HG03354 (cell line): ENCODE data around the gene FAM149A.

Experiments
- ATAC-seq: cut with Tn5 transposase; IDR thresholded peaks from one replicate; pipeline ENCODE4 v1.9.1; 2021; ENCODE audit warnings: mild to moderate bottlenecking; ENCODE audit not compliant: unreplicated experiment, poor library complexity, severe bottlenecking

Gene FAM149A

DNA sequence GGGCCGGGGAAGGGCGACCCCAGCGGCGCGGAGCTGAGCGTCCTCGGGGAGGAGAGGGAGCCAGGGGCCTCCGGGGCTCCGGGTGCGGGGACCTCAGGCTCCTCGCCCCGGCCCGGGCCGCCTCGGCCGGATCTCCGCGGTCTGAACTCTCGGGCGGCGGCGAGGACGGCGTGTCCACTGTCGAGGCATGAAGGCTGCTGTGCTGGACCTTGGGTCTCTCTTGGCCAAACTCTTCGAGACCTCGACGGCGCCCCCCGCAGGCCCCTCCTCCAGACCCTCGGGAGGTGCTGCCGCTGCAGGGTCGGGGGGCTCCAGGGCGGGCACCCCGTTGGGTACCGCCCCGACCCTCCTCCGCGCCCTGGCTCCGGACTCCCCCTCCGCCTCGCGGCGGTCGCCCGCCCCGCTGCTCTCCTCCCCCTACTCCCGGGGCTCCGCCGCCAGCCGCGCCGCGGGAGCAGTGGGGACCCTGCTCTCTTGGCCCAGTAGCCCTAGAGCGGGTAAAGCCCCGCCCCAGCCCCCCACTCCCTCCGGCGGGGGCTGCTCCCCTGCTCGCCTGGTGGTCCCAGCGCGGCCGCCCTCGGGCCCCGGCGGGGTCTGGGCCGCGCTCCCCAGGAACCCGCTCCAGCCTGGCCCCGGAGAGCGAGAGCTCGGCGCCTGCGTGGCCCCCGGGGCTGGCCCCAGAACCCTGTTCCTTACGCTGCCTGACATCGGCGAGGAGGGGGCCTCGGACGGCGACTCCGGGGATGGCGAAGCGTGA is 564 bp downstream of the FAM149A start:
- peak; percentile 42 for ATAC-seq

DNA sequence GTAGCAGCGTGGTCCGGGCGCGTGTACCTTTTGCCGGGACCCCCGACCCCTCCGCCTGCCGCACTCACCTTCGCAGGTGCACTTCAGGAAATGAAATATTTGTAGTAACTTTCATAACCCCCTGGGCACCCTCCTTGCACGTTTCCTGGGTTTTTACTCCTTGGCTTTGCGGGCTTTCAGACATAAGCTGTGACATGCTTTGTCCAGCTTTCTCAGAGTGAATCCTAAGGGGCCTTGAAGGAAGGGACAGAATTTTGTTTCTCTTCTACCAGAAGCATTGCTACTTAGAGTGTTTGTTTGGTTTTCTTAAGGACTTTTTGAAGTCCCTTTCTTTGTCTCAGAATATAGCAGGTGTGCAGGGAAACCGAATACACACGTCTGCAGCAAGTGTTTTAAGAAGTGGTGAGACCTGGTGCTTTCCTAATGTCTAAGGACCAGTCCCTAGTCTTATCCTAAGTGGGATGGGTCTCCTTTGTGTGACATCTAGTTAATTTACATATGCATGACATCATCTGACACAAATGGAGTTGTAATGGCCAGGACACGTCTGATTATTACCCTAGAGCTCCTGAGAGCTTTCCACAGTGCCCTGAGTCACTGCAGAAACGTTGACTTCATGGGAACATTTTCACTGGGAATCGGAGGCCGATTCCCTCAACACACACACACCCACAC is 1.3 kb downstream of the FAM149A start:
- peak; percentile 37 for ATAC-seq

DNA sequence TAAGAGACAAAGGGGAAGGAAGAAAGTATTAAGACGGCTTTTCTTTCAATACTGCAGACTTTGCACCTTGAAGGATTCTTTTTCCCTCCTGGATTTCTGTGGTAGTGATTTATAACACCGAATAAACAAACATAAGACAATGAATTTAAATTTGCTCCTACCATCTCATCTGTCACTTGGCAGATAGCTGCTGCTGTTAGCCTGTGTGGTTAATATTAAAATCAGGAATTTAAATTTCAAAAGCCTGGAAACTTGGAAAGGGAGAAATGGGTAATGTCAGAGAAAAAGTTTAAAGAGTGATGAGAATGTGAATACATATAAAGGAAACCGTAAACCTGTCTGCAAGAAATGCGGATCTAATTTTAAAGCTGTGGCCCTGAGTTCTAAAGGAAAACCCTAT is 3.4 kb downstream of the FAM149A start:
- ATAC-seq, result no peak

DNA sequence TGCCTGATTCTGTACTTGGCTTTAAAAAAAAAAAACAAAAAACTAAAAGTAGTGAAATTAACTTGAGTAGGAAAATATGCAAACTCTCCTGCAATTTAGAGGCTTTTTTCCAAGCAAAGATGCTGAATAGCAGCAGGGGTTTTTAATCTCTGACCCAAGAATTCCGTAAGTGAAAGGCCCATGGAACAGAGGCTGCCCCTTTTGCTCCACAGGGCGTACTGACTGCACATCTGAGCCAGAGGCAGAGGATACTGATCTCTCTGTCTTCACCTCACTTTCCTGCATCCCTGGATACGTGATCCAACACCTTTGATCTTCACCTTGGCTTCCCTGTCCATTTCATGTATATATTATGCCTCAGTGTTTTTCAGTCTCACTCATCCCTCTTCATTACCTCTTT is 3.9 kb downstream of the FAM149A start:
- ATAC-seq, result no peak

DNA sequence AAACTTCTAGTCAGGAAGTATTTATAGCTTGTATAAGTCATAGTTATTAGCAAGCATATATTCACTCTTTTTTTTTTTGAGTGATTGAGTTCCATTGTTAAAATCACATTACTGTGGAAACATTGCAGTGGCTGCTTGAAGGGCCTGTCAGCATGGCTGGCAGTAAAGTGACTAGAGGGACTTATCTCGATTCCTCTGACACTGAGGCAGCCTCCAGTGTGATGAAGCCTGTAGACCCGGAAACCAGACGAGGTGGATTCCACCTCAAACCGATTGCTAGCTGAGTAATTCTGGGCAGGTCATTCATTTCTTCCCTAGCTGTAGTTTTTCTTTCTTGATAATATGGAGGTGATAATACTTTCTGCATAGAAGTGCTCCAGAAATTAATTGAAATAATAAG is 4.7 kb downstream of the FAM149A start:
- ATAC-seq, result no peak

DNA sequence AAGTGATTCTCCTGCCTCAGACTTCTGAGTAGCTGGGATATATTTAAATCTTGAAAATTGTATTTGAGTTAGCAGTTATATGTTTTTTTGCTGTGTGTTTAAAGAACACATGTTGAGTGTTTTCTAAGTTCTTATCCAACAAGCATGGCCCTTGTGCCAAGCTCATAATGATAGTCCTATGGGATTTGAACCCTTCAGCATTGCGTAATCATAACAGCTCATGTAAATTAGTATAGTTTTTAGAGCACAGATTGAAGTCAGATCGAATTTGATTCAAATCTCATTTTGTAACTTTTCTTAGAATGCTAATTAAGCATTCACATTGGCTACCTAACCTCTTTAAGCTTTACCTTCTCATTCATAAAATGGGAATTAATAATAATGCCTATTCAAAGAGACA is 12.2 kb downstream of the FAM149A start:
- ATAC-seq, result no peak

DNA sequence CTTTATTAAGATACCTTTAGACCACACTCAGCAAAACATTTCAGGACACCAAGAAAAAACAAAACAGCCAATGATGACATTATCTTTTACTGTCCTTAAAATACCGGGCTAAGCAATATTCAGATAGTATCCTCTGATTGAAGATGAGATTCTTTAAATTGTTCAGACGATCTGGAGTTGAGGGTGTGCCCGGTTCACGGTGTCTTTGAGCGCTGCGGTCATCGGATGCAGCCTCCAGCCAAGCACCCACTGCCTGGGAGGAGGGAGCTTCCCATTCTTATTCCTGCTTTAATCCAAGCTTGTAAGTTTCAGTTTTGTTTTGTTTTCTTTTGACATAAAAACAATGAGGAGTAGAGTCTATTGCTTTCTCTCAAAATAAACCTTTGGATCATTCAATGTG is 14.1 kb downstream of the FAM149A start:
- no peak for ATAC-seq

DNA sequence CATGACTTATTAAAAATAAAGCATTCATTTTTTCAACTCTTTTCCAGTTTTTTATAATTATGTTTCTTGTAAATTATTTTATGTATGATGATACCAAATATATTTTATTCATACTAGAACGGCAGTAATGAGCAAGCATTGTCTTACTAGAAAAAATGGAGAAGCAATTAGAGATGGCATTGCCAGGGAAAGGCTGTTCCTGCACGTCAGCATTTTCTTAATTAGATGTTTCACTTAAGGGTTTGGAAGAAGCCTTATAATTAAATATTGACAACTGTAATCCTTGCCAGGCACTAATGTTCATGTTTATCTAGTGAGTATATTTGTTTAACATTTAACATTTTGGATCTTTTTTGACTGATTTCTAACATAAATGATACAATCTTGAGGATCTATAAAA is 16.6 kb downstream of the FAM149A start:
- no peak for ATAC-seq

DNA sequence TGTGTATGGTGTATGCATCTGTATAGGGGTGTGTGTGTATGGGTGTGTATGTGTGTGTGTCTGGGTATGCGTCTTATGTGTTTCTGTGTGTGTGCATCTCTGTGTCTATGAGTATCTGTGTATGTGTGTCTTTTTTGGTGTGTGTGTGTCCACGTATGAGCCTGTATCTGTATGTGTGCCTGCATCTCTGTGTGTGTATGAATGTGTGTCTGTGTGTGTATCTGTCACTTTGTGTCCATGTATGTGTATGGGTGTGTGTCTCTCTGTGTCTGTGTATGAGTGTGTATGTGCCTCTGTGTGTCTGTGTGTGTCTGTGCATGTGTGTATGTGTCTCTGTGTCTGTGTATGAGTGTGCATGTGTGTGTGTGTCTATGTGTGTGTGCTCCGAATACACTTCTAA is 24.3 kb downstream of the FAM149A start:
- no peak for ATAC-seq

DNA sequence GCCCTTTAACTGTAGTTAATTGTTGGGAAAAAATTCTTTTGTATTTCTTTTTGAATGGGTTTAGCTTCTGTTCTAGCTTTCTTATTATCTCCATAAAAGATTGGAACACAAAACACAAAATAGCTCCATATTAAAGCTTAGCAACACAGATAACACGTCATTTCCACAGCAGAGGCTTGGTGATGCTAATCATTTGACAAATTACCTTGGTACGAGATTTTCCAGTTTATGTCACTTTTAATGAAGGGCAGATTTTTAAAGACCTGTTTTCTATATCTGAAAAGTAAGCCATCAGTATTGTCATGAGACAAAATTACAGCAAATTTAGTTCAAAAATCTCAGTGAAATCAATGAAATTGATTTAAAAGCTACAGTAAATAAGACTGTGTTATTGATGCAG is 27.4 kb downstream of the FAM149A start:
- no peak for ATAC-seq

DNA sequence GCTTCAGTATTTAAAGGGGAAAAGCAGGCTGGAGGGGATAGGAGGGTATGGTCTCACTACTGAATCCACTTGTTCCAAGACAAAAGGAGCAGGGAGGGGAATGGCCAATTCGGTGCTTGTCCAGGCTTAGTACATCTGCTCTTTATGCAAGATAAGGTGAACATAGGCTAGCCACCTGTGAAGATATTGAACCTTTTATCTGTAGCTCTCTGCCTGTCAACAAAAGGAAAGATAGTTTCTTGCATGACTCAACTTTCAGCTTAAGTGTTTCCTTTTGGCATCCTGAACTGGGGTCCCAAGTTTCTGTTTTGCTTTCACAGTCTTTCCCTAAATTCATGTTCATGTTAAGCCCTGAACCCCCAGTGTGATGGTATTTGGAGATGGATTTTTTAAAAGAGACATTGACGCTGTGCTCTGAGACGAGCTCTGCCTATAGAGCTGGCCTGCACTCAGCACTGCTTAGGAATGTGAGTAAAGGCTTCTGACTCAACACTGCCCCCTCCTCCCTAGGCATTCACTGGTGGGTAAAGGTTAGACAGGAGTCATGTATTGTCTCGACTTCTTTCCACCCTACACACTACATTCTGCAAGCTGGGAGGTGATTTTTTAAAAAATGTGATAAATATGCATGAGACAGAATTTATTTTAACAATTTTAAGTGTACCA is 28.2 kb downstream of the FAM149A start:
- peak; percentile 41 for ATAC-seq

DNA sequence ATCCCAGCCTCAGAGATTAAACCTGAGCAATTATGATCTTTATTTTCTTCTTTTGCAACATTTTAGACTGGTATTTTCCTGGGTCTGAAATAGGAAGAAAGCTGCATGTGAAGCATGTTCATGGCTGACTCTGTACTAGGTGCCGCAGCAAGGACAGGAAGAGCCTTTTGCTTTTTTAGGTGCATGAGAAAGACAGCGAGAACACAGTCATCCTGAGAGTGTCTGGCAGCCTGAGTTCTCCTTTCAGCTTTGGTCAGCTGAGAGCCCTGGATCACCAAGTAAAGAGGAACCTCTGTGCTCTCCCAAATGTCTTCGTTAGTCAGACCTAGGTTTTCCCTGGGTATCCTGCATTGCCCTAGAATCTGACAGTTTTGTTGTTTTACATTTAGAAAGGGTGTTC is 29.8 kb downstream of the FAM149A start:
- ATAC-seq, result peak; percentile 98

DNA sequence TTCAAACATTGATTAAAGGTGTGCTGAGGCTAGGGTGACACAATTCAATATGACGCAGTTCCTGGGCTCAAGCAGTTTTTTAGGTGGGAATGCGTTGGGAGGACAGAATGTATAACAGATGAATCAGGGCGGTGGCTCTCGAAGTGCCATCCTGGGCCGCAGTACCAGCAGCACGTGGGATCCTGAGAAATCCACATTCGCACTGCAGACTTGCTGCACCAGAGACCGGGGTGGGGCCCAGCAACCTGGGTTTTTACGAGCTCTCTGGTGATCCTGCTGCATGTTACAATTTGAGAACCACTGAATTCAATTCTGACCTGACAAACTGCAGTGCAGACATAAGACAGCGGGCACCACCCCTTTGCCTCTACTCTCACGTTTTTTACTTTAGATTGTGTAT is 30.4 kb downstream of the FAM149A start:
- no peak for ATAC-seq

DNA sequence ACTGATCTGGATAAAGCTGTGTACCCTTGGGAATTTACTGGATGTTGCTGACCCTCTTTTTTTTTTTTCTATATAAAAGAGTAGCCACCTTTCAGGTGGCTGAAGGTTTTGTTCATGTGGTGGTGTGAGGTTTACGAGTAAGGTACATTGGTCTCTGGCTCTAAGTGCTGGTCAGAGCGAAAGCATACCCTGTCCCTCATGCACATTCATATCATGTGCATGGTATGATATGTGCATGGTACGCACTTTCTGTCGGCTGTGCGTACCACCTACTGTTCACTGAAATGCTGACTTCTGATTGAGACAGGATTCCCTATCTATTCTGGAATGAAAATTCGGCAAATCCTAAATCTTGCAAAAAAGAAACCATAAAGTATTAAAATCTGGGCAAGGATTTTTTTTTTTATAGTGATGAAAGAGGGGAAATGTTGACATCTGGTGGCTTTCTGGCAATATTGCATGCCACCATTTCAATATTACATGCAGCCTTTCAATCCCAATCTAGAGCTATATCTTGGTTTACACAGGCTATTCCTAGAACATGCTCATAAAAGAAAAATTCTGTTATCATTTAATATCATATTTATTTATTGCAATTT is 32.8 kb downstream of the FAM149A start:
- ATAC-seq, result peak; percentile 31

DNA sequence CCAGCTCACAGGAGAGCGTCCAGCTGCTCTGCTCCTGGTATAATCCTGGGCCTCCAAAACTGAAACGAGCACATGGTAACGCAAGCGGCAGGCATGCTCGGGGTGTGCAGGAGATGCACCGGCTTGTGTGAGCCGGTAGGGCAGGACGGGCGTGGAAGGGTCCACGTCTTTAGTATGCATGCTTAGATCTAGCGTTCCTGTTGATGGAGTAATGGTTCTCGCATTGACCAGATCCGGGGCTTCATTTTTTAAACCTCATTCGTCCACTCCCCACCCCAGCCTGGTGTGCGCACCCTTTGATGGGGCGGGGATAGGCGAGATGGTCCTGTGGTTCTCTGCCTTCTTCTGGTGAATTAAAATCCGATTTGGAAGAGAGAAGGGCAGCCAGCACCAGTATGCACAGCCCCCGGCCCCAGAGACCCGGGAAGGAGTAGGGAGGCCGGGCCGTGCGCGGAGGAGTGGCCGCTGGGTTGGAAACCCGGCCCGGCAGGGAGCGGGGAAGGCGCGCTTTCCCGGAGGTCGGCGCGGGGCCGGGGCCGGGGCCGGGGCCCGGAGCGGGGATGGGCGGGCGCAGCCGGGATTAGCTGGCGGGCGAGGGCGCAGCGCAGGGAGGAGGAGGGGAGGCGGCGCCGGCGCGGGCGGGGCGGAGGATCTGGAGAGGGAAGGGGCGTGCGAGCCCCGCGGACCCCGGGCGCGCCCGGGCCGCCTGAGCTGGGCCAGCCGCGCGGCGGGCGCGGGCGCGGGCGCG is 39.9 kb downstream of the FAM149A start:
- peak; percentile 69 for ATAC-seq

DNA sequence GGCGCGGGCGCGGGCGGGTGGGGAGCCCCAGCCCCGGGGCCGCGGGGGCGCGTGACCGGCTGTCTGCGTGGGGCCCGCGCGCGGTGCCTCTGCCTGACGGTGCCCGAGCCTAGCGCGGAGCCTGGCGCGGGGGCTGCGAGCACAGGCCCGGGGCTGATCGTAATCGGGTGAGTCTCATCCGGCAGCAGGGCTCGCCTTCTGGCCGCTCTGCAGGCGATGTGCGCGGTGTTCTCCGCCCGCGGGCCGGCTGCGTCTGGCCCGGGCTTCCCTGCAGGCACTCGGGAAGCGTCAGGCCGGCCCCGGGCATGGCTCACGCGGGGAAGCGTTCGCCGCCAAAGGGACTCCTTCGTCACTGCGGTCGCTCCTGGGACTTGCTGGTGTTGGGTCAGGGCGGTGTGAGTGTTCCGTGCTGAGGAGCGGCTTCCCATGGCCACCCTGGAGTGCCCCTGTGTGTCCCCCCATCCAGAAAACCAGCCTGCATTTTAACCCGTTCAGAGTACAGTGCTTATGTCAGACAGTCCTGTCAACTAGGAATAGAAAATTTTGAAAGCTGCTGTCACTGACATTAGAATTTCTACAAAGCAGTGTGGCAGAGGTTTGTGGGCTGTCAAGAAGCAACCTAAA is 40.6 kb downstream of the FAM149A start:
- ATAC-seq, result peak; percentile 54

DNA sequence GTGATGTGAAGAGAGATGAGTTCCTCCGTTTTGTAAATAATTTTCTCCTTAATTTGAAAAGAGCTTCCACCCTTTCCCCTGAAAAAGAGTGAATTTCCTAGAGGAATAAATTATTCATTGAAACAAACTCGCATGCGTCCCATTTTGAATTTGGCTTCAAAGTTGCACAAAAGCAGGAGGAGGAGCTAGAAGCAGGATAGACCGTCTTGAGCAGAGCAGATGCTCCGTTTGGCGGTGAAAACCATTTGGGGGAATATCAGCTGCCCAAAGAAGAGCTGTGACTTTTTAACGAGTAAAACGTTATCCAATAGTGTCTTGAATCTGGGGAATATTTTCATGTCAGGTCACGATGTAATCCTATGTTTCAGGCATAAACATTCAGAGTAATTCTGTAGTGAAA is 42.0 kb downstream of the FAM149A start:
- no peak for ATAC-seq

DNA sequence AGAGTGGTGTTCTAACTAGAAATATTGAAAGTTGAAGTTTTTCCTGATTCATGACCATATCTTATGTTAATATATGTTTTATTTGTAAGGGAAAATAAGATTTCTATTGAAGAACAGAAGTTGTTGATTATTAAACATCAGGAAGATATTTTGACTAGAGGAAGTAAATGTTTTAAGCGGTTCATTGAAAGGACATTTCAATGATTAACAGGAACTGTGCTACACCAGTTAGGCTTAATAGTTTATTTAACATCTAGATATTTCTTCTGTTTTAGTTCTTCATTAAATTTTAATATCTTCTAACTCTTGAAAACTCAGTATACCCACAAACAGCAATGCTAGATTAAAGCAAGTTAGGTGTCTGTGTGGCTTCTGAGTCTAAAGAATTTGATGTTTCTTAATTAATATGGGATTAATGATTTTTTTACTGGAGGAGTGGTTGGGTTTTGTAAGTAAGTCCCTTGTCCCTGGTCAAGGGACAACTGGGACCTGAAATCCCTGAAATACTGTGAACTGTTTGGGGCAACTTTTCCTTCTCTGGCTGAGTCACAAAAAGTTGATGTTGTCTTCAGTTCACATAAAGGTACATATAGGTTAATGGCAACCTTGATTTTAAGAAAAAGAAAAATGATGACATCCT is 44.0 kb downstream of the FAM149A start:
- no peak for ATAC-seq

DNA sequence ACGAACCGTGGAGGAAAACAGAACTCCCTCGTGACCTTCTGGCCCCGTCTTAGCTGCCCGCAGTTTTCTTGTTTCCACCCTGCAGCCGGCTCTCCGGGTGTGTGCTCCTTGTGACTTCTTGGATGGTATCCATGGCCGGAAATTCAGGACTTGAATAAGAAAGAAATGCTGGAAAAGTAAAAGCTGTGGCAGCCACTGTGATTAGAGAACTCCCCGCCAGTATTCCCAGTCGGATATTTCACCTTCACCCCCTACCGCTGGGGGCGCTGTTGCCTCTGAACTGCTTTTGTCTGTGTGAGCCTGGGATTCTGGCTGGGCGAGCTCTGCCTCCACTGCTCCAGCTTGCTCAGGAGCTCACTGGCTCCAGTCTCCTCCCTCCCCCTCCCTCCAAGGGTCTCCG is 45.4 kb downstream of the FAM149A start:
- ATAC-seq, result no peak
